NB4 (cell line): Measurements from ENCODE around the gene MYLK3.

Experiments
- DNase-seq: peaks from one replicate; pipeline ENCODE4 v3.0.0; 2010; ENCODE audit warnings: low read depth
- H3K4me3 ChIP-seq: one replicate; pipeline ENCODE4 v1.5.1; 2011; ENCODE audit warnings: mild to moderate bottlenecking, low read depth, low read length, moderate library complexity
- MYC ChIP-seq: IDR thresholded peaks from 2 replicates; pipeline ENCODE4 v1.6.1; 2011; ENCODE audit warnings: low read depth, low read length
- POLR2A ChIP-seq: IDR thresholded peaks from 2 replicates; pipeline ENCODE4 v1.6.1; 2011; ENCODE audit warnings: mild to moderate bottlenecking; ENCODE audit not compliant: insufficient read length; ENCODE audit errors: extremely low read depth
- TF ChIP-seq, protein P1 (sequence below): IDR thresholded peaks from one replicate; pipeline ENCODE4 v1.5.1; 2012; ENCODE audit warnings: low read depth, low read length
- TF ChIP-seq, protein P2 (sequence below): IDR thresholded peaks from 2 replicates; pipeline ENCODE4 v1.6.1; 2011; ENCODE audit warnings: low read depth, low read length

Gene MYLK3

DNA sequence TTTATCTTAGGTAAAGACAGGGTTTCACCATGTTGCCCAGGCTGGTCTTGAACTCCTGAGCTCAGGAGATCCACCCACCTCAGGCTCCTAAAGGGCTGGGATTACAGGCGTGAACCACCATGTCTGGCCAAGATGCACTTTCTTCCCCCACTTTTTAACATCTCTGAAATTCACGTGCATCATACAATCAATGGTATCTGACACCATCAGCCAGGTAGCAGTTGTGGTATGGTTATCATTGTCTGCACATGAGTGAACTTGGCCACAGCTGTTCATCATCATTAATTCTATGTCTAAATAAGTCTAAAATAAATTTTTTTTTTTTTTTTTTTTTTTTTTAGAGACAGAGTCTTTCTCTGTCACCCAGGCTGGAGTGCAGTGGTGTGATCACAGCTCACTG, 34.2 kb upstream of the MYLK3 start:
- no peak overlapping the region for H3K4me3 ChIP-seq
- no peak for DNase-seq
- TF ChIP-seq MYC (no peak), POLR2A (no peak)
- TF ChIP-seq, protein P1, sequence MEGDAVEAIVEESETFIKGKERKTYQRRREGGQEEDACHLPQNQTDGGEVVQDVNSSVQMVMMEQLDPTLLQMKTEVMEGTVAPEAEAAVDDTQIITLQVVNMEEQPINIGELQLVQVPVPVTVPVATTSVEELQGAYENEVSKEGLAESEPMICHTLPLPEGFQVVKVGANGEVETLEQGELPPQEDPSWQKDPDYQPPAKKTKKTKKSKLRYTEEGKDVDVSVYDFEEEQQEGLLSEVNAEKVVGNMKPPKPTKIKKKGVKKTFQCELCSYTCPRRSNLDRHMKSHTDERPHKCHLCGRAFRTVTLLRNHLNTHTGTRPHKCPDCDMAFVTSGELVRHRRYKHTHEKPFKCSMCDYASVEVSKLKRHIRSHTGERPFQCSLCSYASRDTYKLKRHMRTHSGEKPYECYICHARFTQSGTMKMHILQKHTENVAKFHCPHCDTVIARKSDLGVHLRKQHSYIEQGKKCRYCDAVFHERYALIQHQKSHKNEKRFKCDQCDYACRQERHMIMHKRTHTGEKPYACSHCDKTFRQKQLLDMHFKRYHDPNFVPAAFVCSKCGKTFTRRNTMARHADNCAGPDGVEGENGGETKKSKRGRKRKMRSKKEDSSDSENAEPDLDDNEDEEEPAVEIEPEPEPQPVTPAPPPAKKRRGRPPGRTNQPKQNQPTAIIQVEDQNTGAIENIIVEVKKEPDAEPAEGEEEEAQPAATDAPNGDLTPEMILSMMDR = no peak
- TF ChIP-seq, protein P2, sequence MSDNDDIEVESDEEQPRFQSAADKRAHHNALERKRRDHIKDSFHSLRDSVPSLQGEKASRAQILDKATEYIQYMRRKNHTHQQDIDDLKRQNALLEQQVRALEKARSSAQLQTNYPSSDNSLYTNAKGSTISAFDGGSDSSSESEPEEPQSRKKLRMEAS = no peak

DNA sequence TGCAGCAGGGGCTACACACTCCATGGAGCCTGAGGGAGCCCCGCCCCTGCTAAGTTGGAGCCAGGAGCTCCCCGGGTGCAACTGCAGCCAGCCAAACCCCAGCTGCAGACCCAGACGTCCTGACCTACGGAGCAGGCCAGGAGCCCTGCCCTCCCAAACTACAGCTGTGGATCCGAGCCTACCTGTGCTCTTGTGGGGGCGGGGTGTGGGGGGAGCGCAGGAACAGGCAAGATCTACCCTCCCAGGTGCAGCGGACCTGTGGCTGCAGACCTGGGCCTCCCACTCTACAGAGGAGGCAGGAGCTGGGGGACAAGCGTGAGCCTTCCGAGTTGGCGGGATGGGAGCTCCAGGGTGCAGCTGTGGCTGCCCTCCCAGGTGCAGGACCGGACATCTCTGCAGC, 29.7 kb upstream of the MYLK3 start:
- H3K4me3 ChIP-seq = no peak overlapping the region
- no peak for DNase-seq

DNA sequence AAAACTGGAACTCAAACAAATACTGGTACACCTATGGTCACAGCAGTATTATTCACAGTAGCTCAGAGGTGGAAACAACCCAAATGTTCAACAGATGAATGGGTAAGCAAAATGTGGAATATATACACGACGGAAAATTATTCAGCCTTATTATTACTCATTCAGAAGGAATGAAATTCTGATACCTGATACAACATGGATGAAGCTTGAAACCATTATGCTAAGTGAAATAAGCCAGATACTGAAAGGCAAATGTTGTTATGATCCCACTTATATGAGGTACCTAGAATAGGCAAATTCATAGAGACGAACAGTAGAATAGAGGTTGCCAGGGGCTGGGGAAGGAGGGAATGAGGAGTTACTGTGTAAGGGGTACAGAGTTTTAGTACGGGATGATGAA, 27.1 kb upstream of the MYLK3 start:
- no peak for DNase-seq
- no peak overlapping the region for H3K4me3 ChIP-seq
- TF ChIP-seq, protein P1 = no peak
- TF ChIP-seq POLR2A (no peak), MYC (no peak)
- TF ChIP-seq, protein P2 = no peak

More for the DNA sequence above, 29.7 kb upstream of the MYLK3 start:
- TF ChIP-seq MYC (no peak), POLR2A (no peak)
- TF ChIP-seq, protein P2 = no peak
- TF ChIP-seq, protein P1 = no peak

DNA sequence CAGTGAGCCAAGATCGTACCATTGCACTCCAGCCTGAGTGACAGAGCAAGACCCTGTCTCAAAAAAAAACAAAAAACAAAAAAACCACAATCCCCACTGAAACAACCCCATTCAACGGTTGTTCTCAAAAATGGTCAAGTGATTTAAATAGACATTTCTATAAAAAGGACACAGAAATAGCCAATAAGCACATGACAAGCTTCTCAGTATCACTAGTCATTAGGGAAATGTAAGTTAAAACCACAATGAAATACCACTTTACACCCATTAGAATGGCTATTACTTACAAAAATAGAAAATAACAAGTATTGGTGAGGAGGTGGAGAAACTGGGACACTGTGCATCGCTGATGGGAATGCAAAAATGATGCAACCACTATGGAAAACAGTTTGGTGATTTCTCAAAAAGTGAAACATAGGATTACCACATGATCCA, 26.6 kb upstream of the MYLK3 start:
- TF ChIP-seq, protein P1 = no peak
- TF ChIP-seq POLR2A (no peak), MYC (no peak)
- TF ChIP-seq, protein P2 = no peak
- DNase-seq = no peak
- no peak overlapping the region for H3K4me3 ChIP-seq

DNA sequence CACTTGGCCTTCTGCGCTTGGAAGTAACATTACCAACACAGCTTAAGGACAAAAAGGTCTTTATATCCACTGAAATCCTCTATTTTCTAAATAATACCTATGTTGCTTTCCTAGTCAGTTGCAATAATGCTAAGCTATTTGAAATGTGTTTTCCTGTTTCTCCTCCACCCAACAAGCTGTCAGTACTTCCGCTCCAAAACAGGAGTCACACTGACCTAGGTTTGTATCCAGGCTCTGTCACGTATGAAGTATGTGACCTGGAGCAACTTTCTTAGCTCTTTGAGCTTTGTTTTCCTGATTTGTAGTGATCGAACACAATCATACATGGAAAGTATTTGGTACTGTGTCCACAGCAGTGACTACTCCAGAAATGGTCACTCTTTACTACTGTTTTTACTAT, 24.3 kb upstream of the MYLK3 start:
- TF ChIP-seq, protein P2 = no peak
- TF ChIP-seq POLR2A (no peak), MYC (no peak)
- TF ChIP-seq, protein P1 = no peak
- H3K4me3 ChIP-seq = no peak overlapping the region
- DNase-seq = no peak

DNA sequence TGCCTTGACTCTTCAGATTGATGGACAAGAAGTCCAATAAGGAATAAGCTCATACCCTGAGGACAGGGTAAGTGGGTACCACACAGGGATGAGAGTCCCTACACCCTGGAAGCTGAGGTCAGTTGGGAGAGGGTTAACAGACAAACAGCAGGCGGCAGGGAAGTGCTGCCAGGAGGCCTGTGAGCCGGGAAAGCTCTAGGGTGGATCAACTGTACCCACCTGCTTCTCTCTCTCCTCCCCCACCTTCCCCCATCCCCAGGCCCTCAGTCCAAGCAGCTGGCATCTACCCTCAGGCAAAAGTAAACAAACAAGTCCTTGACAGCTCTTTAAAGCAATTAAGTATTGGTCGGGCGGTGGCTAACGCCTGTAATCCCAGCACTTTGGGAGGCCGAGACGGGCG, 20.7 kb upstream of the MYLK3 start:
- H3K4me3 ChIP-seq = no peak overlapping the region
- TF ChIP-seq POLR2A = no peak
- TF ChIP-seq, protein P1 = no peak
- no peak for DNase-seq
